Measurements from ENCODE around the gene KLHL21.
A peak's percentile ranks its signal among the peaks of the same experiment; 100 is the strongest.
"Not testable (repeated sequence)": the region's sequence is repeated elsewhere in the genome, so short reads cannot be mapped to it uniquely, and the experiment has no call there.

The KLHL21 gene

GRCh38 chr1:6619045-6619444, 16.4 kb upstream of the KLHL21 start:
- H3K4me1 Mint-ChIP-seq: peaks cover 9% of the 10 kb centered on the region
- no peak overlapping the region for H3K27ac Mint-ChIP-seq
- DNase-seq (ENCODE audit: low spot score in 2 of 2): no peak
- H3K27me3 Mint-ChIP-seq: no peaks in the 10 kb centered on the region
- H3K4me3 Mint-ChIP-seq: no peak overlapping the region
- no peak for ATAC-seq (ENCODE audit: low read depth)
- H3K36me3 Mint-ChIP-seq: peaks cover 5% of the 10 kb centered on the region
- H3K9me3 Mint-ChIP-seq: no peaks in the 10 kb centered on the region

- H3K36me3 Mint-ChIP-seq: peaks cover 2% of the 10 kb centered on the region
- peak overlapping the region; percentile 70 for H3K4me3 Mint-ChIP-seq
- H3K27ac Mint-ChIP-seq: no peak overlapping the region
- no peaks in the 10 kb centered on the region for H3K27me3 Mint-ChIP-seq
- DNase-seq (ENCODE audit: low spot score in 2 of 2) (peak in 1 of 2 donors; percentile 35), ATAC-seq (ENCODE audit: low read depth) (no peak)
- H3K9me3 Mint-ChIP-seq: no peaks in the 10 kb centered on the region
- peaks cover 10% of the 10 kb centered on the region for H3K4me1 Mint-ChIP-seq
Observed at GRCh38 chr1:6614929-6615785, 12.5 kb upstream of the KLHL21 start.

- peak; percentile 26 to 44 for DNase-seq (ENCODE audit: low spot score in 2 of 2)
- no peak for ATAC-seq (ENCODE audit: low read depth)
- H3K27ac Mint-ChIP-seq: no peak overlapping the region
- H3K27me3 Mint-ChIP-seq: no peaks in the 10 kb centered on the region
- peak overlapping the region; percentile 90 for H3K4me3 Mint-ChIP-seq
- H3K9me3 Mint-ChIP-seq: no peaks in the 10 kb centered on the region
- H3K4me1 Mint-ChIP-seq: peaks cover 10% of the 10 kb centered on the region
- H3K36me3 Mint-ChIP-seq: no peaks in the 10 kb centered on the region
Observed at GRCh38 chr1:6614019-6614928, 11.6 kb upstream of the KLHL21 start.

- DNase-seq (ENCODE audit: low spot score in 2 of 2) (peak; percentile 97 to 100), ATAC-seq (ENCODE audit: low read depth) (peak; percentile 92)
- H3K4me1 Mint-ChIP-seq: peaks cover 10% of the 10 kb centered on the region
- peak within 1 kb of the TSS; percentile 90 for H3K4me3 Mint-ChIP-seq
- H3K27me3 Mint-ChIP-seq: no peaks in the 10 kb centered on the region
- no peaks in the 10 kb centered on the region for H3K9me3 Mint-ChIP-seq
- H3K27ac Mint-ChIP-seq: peak within 1 kb of the TSS; percentile 81
- no peaks in the 10 kb centered on the region for H3K36me3 Mint-ChIP-seq
Observed at GRCh38 chr1:6613361-6614018, 10.8 kb upstream of the KLHL21 start, which contains the start of gene PHF13. TSS of gene PHF13 (plus strand) at chr1:6613731. CDS start at chr1:6614067, 336 bp downstream.

- peak overlapping the region; percentile 90 for H3K4me3 Mint-ChIP-seq
- DNase-seq (ENCODE audit: low spot score in 2 of 2): peak in 1 of 2 donors; percentile 24
Observed at GRCh38 chr1:6612641-6613360, 10.1 kb upstream of the KLHL21 start.

GRCh38 chr1:6603915-6604558, 1.4 kb upstream of the KLHL21 start:
- Mint-ChIP-seq H3K27ac (peak overlapping the region; percentile 94), H3K9me3 (no peaks in the 10 kb centered on the region), H3K4me3 (peak overlapping the region; percentile 90), H3K4me1 (peaks cover 13% of the 10 kb centered on the region), H3K36me3 (no peaks in the 10 kb centered on the region), H3K27me3 (no peaks in the 10 kb centered on the region)
- ATAC-seq (ENCODE audit: low read depth) (no peak), DNase-seq (ENCODE audit: low spot score in 2 of 2) (no peak)

More at GRCh38 chr1:6612641-6613360, 10.1 kb upstream of the KLHL21 start:
- Mint-ChIP-seq H3K4me1 (peaks cover 10% of the 10 kb centered on the region), H3K27ac (peak overlapping the region; percentile 81), H3K9me3 (no peaks in the 10 kb centered on the region), H3K27me3 (no peaks in the 10 kb centered on the region), H3K36me3 (no peaks in the 10 kb centered on the region)
- ATAC-seq (ENCODE audit: low read depth): peak; percentile 35

GRCh38 chr1:6603238-6603914, 707 bp upstream of the KLHL21 start:
- peaks cover 13% of the 10 kb centered on the region for H3K4me1 Mint-ChIP-seq
- ATAC-seq (ENCODE audit: low read depth) (peak; percentile 59), DNase-seq (ENCODE audit: low spot score in 2 of 2) (peak; percentile 54 to 65)
- no peaks in the 10 kb centered on the region for H3K9me3 Mint-ChIP-seq
- peak overlapping the region; percentile 90 for H3K4me3 Mint-ChIP-seq
- no peaks in the 10 kb centered on the region for H3K36me3 Mint-ChIP-seq
- no peaks in the 10 kb centered on the region for H3K27me3 Mint-ChIP-seq
- H3K27ac Mint-ChIP-seq: peak overlapping the region; percentile 94

- H3K4me1 Mint-ChIP-seq: peaks cover 13% of the 10 kb centered on the region
- H3K9me3 Mint-ChIP-seq: no peaks in the 10 kb centered on the region
- peak; percentile 25 for ATAC-seq (ENCODE audit: low read depth)
- H3K27ac Mint-ChIP-seq: peak overlapping the region; percentile 94
- DNase-seq (ENCODE audit: low spot score in 2 of 2): peak in 1 of 2 donors; percentile 44
- H3K4me3 Mint-ChIP-seq: peak overlapping the region; percentile 97
- H3K27me3 Mint-ChIP-seq: no peaks in the 10 kb centered on the region
- no peaks in the 10 kb centered on the region for H3K36me3 Mint-ChIP-seq
Observed at GRCh38 chr1:6601923-6602668, 573 bp downstream of the KLHL21 start.

GRCh38 chr1:6601049-6601922, 1.4 kb downstream of the KLHL21 start:
- H3K4me1 Mint-ChIP-seq: peaks cover 14% of the 10 kb centered on the region
- ATAC-seq (ENCODE audit: low read depth) (peak; percentile 43), DNase-seq (ENCODE audit: low spot score in 2 of 2) (peak; percentile 34 to 48)

GRCh38 chr1:6600410-6601048, 2.1 kb downstream of the KLHL21 start:
- H3K36me3 Mint-ChIP-seq: no peaks in the 10 kb centered on the region
- H3K9me3 Mint-ChIP-seq: no peaks in the 10 kb centered on the region
- no peak for DNase-seq (ENCODE audit: low spot score in 2 of 2)
- no peaks in the 10 kb centered on the region for H3K27me3 Mint-ChIP-seq
- peak overlapping the region; percentile 90 for H3K27ac Mint-ChIP-seq
- H3K4me3 Mint-ChIP-seq: peak overlapping the region; percentile 97
- peaks cover 16% of the 10 kb centered on the region for H3K4me1 Mint-ChIP-seq
- ATAC-seq (ENCODE audit: low read depth): no peak

More at GRCh38 chr1:6601049-6601922, 1.4 kb downstream of the KLHL21 start:
- no peaks in the 10 kb centered on the region for H3K9me3 Mint-ChIP-seq
- peak overlapping the region; percentile 90 for H3K27ac Mint-ChIP-seq
- no peaks in the 10 kb centered on the region for H3K36me3 Mint-ChIP-seq
- no peaks in the 10 kb centered on the region for H3K27me3 Mint-ChIP-seq
- peak overlapping the region; percentile 97 for H3K4me3 Mint-ChIP-seq

- H3K36me3 Mint-ChIP-seq: not testable (repeated sequence)
Observed at GRCh38 chr1:6599991-6600390, 2.7 kb downstream of the KLHL21 start.

More at GRCh38 chr1:6599991-6600390, 2.7 kb downstream of the KLHL21 start:
- Mint-ChIP-seq H3K4me1 (peaks cover 16% of the 10 kb centered on the region), H3K4me3 (peak overlapping the region; percentile 97), H3K27ac (peak overlapping the region; percentile 81)
- ATAC-seq (ENCODE audit: low read depth); H3K9me3 Mint-ChIP-seq; DNase-seq (ENCODE audit: low spot score in 2 of 2); H3K27me3 Mint-ChIP-seq: not testable (repeated sequence)
